Activated CD4-positive, alpha-beta memory T cell treated with anti-CD3 and anti-CD28 coated beads for 36 hours (primary cell): Measurements from ENCODE around the gene STAP2. TPM values are rescaled to one million over a fixed set of nuclear protein-coding genes. Genes with fewer than 3 reads are reported as not detected.
"Not testable (repeated sequence)": the region's sequence is repeated elsewhere in the genome, so short reads cannot be mapped to it uniquely, and the experiment has no call there.

Experiments
- CTCF ChIA-PET: fragments of 350-600 bp; sonication (Branson Sonifier 250); formaldehyde crosslinking; loops from one replicate; lab custom pipeline; 2021; ENCODE audit warnings: antibody characterized with exemption, inconsistent platforms; lab: Charles Lee
- POLR2A ChIA-PET: fragments of 350-600 bp; sonication (Branson Sonifier 250); formaldehyde crosslinking; loops from one replicate; lab custom pipeline; 2021; ENCODE audit warnings: antibody characterized with exemption; lab: Charles Lee
- DNase-seq: peaks from one replicate; pipeline ENCODE4 v3.0.0-alpha.2; 2020
- H3K27ac Mint-ChIP-seq: one replicate; pipeline ENCODE4 v1.8.0; 2021; ENCODE audit warnings: mixed read lengths
- H3K27me3 Mint-ChIP-seq: one replicate; pipeline ENCODE4 v1.8.0; 2021; ENCODE audit warnings: mixed read lengths
- H3K36me3 Mint-ChIP-seq: one replicate; pipeline ENCODE4 v1.8.0; 2021; ENCODE audit warnings: mixed read lengths
- H3K4me1 Mint-ChIP-seq: one replicate; pipeline ENCODE4 v1.8.0; 2021; ENCODE audit warnings: low read depth, mixed read lengths
- H3K4me3 Mint-ChIP-seq: one replicate; pipeline ENCODE4 v1.8.0; 2021; ENCODE audit warnings: mild to moderate bottlenecking, mixed read lengths
- H3K9me3 Mint-ChIP-seq: one replicate; pipeline ENCODE4 v1.8.0; 2021; ENCODE audit warnings: mixed read lengths
- intact Hi-C: fragments of 100-400 bp; cut with micrococcal nuclease; formaldehyde crosslinking; loops from one replicate; pipeline ENCODE4 v1.15.1; 2023
- total RNA-seq, 2 experiments: library from RNA; stranded (reverse); gene quantifications; one replicate each; pipeline ENCODE4 v1.2.3, GENCODE V29; 2021

The STAP2 gene
- total RNA-seq, 2 experiments from 2014 or later: 9.1 to 9.4 TPM

DNA sequence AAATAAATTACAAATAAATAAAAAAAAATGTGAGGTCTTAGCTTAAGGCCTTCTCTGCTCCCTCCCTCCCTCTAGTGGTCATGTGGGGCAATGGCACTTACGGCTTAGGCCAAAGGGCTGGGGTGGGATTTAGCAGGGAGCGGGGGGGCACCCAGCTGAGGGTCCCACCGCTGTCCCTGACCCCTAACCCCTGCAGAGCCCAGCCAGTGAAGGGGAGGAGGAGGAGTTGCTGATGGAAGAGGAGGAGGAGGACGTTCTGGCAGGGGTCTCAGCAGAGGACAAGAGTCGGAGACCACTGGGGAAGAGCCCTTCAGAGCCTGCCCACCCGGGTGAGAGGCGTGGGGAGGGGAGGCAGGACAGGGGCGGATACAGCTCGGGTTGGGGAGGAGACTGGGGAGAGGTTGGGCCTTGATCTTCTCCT lies 14.1 kb upstream of the STAP2 start:
- DNase-seq: peak; percentile 61
- Mint-ChIP-seq H3K4me3 (no peak overlapping the region), H3K4me1 (no peaks in the 10 kb centered on the region), H3K36me3 (peaks cover 1% of the 10 kb centered on the region), H3K9me3 (no peaks in the 10 kb centered on the region), H3K27me3 (no peaks in the 10 kb centered on the region), H3K27ac (no peak overlapping the region)
- ChIA-PET CTCF (interaction anchor here (0.6 to 4.6 kb wide), 40 partner anchors 8 to 362 kb away, joined by 3 to 93 read pairs (median 4); partner anchors contain the start of genes CHAF1A, EBI3, MPND and SH3GL1), POLR2A (interaction anchor here (2.2 kb wide), 1 partner anchor 9 kb away, joined by 16 read pairs; the partner anchor contains the start of gene MPND)
- intact Hi-C loops: loop anchor here (1.0 kb wide), 1 partner anchor 85 kb away; no protein-coding TSS in a partner anchor

DNA sequence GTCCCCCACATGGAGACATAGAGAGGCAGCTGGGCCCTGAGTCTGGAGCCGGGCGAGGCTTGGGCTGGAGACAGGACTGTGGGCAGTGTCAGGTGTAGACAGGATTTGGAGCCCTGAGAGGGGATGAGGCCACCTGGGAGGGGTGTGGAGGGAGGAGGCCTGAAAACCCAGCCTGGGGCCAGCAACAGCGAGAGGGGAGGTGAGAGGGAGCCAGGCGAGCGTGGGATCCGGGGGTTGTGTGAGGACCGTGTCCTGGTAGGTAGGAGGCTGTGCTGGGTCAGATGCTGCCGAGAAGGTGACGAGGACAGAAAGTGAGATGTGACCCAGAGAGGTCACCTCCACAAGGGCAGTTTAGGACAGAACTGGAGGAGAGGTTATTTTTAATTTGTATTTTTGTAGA lies 12.1 kb upstream of the STAP2 start:
- CTCF ChIA-PET: no interaction called here
- Mint-ChIP-seq H3K4me3 (no peak overlapping the region), H3K27me3 (no peaks in the 10 kb centered on the region), H3K36me3 (peaks cover 8% of the 10 kb centered on the region), H3K9me3 (no peaks in the 10 kb centered on the region), H3K27ac (no peak overlapping the region), H3K4me1 (no peaks in the 10 kb centered on the region)
- no peak for DNase-seq
- POLR2A ChIA-PET: no interaction called here
- intact Hi-C loops: no loop called here

DNA sequence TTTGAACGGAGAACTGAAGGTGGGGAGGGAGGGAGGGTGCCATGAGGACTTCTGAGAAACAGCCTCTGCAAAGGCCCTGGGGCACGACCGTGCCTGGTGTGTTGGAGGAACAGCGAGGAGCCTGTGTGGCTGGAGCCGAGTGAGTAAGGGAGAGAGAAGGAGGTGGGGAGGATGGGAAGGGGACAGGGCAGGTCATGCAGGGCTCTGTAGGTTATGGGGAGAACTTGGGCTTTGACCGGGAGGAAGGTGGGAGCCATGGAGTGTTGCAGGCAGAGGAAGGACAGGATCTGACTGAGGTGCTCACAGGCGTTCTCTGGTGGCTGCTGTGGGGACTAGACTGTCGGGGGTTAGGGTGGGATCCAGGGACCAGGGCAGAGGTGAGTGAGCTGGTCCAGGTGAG lies 11.5 kb upstream of the STAP2 start:
- no peaks in the 10 kb centered on the region for H3K9me3 Mint-ChIP-seq
- ChIA-PET POLR2A (no interaction called here), CTCF (no interaction called here)
- H3K27ac Mint-ChIP-seq: peak overlapping the region; percentile 38
- no peak overlapping the region for H3K4me3 Mint-ChIP-seq
- H3K4me1 Mint-ChIP-seq: peaks cover 4% of the 10 kb centered on the region
- peaks cover 8% of the 10 kb centered on the region for H3K36me3 Mint-ChIP-seq
- H3K27me3 Mint-ChIP-seq: no peaks in the 10 kb centered on the region
- intact Hi-C loops: no loop called here
- no peak for DNase-seq

DNA sequence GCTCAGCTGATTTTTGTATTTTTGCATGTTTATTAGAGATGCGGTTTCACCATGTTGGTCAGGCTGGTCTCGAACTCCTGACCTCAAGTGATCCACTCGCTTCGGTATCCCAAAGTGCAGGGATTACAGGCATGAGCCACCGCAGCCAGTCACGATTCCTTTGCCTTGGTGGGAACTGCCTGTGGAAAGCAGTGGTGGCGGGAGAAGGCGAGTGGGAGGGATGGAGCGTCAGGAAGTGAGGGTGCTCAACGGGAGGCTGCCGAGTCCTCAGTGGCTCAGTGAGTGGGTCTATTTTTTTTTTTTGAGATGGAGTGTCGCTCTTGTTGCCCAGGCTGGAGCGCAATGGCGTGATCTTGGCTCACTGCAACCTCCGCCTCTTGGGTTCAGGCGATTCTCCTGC lies 10.6 kb upstream of the STAP2 start:
- DNase-seq, H3K4me1 Mint-ChIP-seq, H3K9me3 Mint-ChIP-seq, H3K27me3 Mint-ChIP-seq, POLR2A ChIA-PET, intact Hi-C loops, CTCF ChIA-PET, H3K27ac Mint-ChIP-seq, H3K36me3 Mint-ChIP-seq, H3K4me3 Mint-ChIP-seq: not testable (repeated sequence)

DNA sequence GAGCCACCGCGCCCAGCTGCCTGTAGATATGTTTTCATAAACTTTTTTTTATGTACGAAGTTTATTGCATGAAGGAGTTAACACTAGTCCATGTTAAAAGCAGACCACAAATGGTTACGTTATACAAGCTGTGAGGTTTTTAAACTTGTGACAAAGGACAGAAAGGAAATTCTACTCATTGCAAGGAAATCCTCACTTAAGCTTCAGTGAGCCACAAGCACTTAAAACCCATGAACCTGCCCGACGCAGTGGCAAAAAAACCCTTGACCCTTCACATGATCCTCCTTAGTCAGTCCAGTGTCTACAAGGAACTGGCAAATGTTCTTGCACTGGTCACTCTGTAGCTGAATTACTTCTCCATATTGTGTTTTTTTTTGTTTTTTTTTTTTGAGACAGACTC lies 8.9 kb upstream of the STAP2 start:
- no peak for DNase-seq
- Mint-ChIP-seq H3K9me3 (no peaks in the 10 kb centered on the region), H3K36me3 (peaks cover 8% of the 10 kb centered on the region), H3K27ac (no peak overlapping the region), H3K27me3 (no peaks in the 10 kb centered on the region), H3K4me1 (peaks cover 6% of the 10 kb centered on the region), H3K4me3 (no peak overlapping the region)
- CTCF ChIA-PET: interaction anchor here (1.1 to 2.0 kb wide), 2 partner anchors 80 kb away, joined by 4 to 8 read pairs; no protein-coding TSS in a partner anchor
- POLR2A ChIA-PET: no interaction called here
- intact Hi-C loops: no loop called here

DNA sequence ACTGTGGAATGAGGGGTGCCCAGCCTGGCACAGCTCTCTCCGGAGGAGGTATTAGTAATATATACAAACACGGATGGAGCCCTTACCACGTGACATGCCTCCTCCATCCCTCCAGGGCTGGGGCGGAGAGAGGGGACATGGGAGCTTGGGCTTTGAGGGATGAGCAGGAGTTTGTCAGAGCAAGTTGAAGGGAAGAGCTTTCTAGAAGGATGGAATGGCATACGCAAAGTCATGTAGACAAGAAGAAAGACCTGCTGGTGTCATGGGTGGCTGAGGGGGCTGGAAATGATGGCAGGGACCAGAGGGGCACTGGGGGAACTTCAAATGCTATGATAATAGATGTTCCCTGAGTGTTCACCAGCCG lies 7.4 kb upstream of the STAP2 start:
- CTCF ChIA-PET: interaction anchor here (1.1 to 2.0 kb wide), 2 partner anchors 54 to 79 kb away, joined by 3 to 8 read pairs; partner anchors contain the start of gene SH3GL1
- POLR2A ChIA-PET: interaction anchor here (0.6 kb wide), 1 partner anchor 1334 kb away, joined by 3 read pairs; no protein-coding TSS in a partner anchor
- no peaks in the 10 kb centered on the region for H3K9me3 Mint-ChIP-seq
- H3K4me3 Mint-ChIP-seq: no peak overlapping the region
- H3K27ac Mint-ChIP-seq: no peak overlapping the region
- H3K36me3 Mint-ChIP-seq: peaks cover 8% of the 10 kb centered on the region
- DNase-seq: no peak
- intact Hi-C loops: no loop called here
- H3K27me3 Mint-ChIP-seq: no peaks in the 10 kb centered on the region
- H3K4me1 Mint-ChIP-seq: peaks cover 10% of the 10 kb centered on the region

DNA sequence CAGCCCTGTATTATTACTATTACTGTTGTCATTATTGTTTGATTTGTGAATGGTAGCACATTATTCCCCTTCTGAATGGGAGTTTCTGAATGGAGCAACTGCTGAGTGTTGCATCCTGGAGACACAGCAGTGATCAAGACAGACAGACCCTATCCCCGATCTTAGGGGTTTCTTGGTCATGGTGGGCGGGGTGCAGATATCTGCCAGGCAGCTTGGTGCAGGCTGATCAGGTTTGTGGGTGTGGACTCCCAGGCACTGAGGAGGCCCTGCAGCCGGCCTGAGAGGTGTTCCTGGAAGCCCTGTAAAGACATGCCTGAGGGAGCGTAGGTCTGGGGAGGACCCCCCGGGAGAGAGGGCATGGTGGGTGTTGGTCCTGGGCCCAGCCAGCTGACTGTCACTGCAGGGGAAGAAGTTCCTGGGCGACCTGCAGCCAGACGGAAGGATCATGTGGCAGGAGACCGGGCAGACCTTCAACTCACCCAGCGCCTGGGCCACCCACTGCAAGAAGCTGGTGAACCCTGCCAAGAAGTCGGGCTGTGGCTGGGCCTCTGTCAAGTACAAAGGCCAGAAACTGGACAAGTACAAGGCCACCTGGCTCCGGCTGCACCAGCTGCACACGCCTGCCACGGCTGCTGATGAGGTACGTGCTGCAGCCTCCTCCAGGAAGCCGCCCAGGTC lies 6.9 kb upstream of the STAP2 start:
- intact Hi-C loops: no loop called here
- ChIA-PET CTCF (interaction anchor here (1.1 to 2.0 kb wide), 3 partner anchors 55 to 78 kb away, joined by 3 to 8 read pairs (median 3); partner anchors contain the start of gene SH3GL1), POLR2A (no interaction called here)

DNA sequence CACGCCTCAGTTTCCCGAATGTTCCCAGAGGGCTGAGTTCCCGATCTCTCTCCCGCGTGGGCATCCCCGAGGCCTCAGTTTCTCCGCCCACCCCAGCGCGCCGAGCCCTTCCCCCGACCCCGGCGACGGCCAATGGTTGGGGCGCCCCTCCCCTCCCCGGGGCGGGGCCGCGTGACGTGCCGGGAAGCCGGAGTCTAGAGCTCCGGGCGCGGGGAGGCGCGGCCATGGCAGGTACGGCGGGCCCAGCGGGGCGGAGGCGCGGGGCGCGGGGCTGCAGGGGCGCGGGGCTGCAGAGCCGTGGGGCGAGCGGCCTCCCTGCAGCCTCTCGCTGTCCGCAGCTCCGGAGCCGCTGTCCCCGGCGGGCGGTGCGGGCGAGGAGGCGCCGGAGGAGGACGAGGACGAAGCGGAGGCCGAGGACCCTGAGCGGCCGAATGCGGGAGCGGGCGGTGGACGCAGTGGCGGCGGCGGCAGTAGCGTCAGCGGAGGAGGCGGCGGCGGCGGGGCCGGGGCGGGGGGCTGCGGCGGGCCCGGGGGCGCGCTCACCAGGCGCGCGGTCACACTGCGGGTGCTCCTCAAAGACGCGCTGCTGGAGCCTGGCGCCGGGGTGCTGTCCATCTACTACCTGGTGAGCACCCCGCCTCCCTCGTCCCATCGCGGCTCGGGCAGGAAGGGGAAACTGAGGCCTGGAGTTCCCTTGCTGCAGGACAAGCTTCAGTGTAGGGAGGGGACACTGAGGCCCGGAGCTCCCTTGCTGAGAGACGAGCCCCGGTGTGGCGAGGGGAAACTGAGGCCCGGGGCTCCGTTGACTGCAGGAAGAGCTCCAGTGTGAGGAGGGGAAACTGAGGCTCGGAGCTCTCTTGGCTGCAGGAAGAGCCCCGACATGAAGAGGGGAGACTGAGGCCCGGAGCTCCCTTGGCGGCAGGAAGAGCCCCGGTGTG lies 5.0 kb upstream of the STAP2 start, which contains the start of gene MPND:
TSS of gene MPND (plus strand) at position 193 of the 938 bp plus-strand sequence. CDS start at position 225, 32 bp downstream.
- ChIA-PET CTCF (interaction anchor here (1.0 to 3.8 kb wide), 12 partner anchors 9 to 182 kb away, joined by 3 to 46 read pairs (median 7); partner anchors contain the start of genes CHAF1A, SH3GL1 and YJU2), POLR2A (interaction anchor here (0.9 to 2.3 kb wide), 12 partner anchors 9 to 128 kb away, joined by 3 to 16 read pairs (median 4); partner anchors contain the start of genes CHAF1A, EBI3, FSD1 and HDGFL2)
- peak within 1 kb of the TSS; percentile 89 for H3K4me3 Mint-ChIP-seq

More for the DNA sequence above, 6.9 kb upstream of the STAP2 start:
- no peaks in the 10 kb centered on the region for H3K27me3 Mint-ChIP-seq
- peak overlapping the region; percentile 29 for H3K4me3 Mint-ChIP-seq
- H3K9me3 Mint-ChIP-seq: no peaks in the 10 kb centered on the region
- H3K27ac Mint-ChIP-seq: no peak overlapping the region
- H3K4me1 Mint-ChIP-seq: peaks cover 10% of the 10 kb centered on the region
- H3K36me3 Mint-ChIP-seq: peaks cover 8% of the 10 kb centered on the region
- no peak for DNase-seq

DNA sequence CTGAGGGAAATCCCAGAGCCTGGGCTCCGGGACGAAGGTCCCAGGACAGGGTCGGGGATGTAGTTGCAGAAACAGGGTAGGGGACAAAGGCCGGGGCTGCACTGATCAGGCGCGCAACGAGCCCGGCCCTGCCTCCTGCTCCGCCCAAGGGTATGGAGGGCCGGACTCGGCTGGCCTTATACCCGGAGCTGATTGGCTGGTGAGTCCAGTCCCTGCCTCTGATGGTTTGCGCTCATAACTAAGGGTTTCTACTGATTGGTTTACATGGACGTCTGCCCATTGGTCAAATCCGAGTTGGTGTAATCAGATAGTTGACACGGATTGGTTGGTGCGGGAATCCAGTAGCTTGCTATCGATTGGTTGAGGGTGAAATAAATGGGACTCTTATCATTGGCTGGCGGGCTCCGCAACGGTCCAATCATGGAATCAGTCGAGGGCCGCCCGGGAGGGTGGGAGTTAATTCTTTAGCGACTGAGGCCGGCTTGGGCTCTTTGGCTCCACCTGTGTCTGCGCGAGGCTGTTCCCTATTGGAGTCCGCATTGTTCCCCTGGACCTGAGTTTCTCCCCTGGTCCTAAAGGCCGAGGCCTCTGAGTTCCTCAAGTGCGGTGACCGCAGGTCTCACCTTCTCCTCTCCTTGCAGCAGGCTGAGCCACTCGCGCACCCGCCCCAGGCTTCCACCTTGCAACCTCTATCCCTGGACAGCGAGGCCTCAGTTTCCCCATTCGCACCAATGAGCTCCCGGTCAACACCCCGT lies 4.2 kb upstream of the STAP2 start:
- Mint-ChIP-seq H3K9me3 (no peaks in the 10 kb centered on the region), H3K4me1 (peaks cover 24% of the 10 kb centered on the region), H3K27ac (peak overlapping the region; percentile 88), H3K4me3 (peak overlapping the region; percentile 89), H3K27me3 (no peaks in the 10 kb centered on the region), H3K36me3 (peaks cover 7% of the 10 kb centered on the region)
- intact Hi-C loops: loop anchor here (1.0 to 2.0 kb wide), 5 partner anchors 14 to 128 kb away; partner anchors contain the start of genes CHAF1A and YJU2
- ChIA-PET POLR2A (interaction anchor here (0.7 to 2.3 kb wide), 10 partner anchors 9 to 129 kb away, joined by 3 to 16 read pairs (median 5); partner anchors contain the start of genes CHAF1A, FSD1, HDGFL2 and YJU2), CTCF (interaction anchor here (0.6 to 3.8 kb wide), 14 partner anchors 9 to 448 kb away, joined by 3 to 46 read pairs (median 5); partner anchors contain the start of genes CHAF1A, SH3GL1 and YJU2)
- DNase-seq: peak; percentile 96

More for the DNA sequence above, 5.0 kb upstream of the STAP2 start, which contains the start of gene MPND:
- H3K27me3 Mint-ChIP-seq: no peaks in the 10 kb centered on the region
- peaks cover 8% of the 10 kb centered on the region for H3K36me3 Mint-ChIP-seq
- H3K9me3 Mint-ChIP-seq: no peaks in the 10 kb centered on the region
- intact Hi-C loops: loop anchor here (1.0 to 2.0 kb wide), 2 partner anchors 15 to 127 kb away; no protein-coding TSS in a partner anchor
- peak within 1 kb of the TSS; percentile 88 for H3K27ac Mint-ChIP-seq
- peak; percentile 94 for DNase-seq
- H3K4me1 Mint-ChIP-seq: peaks cover 17% of the 10 kb centered on the region

DNA sequence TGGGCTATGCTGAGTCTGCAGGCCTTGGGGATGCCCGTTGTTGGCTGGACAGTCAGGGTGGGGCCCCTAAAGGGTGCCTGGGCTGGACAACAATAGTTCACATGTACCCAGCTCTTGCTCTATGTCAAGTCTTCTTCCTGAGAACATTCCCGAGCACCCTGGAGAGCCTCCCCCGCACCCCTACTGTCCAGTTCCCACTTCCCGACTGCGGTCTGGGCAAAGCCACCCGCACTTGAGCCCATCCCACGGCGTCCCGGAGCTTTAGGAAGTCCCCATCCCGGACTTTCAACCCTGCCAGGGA lies 3.6 kb upstream of the STAP2 start:
- intact Hi-C loops: loop anchor here (1.0 to 2.0 kb wide), 4 partner anchors 27 to 129 kb away; partner anchors contain the start of genes CHAF1A and YJU2
- peak overlapping the region; percentile 89 for H3K4me3 Mint-ChIP-seq
- POLR2A ChIA-PET: interaction anchor here (0.7 to 2.3 kb wide), 8 partner anchors 9 to 95 kb away, joined by 3 to 16 read pairs (median 4); partner anchors contain the start of genes CHAF1A and YJU2

More for the DNA sequence above, 3.6 kb upstream of the STAP2 start:
- peaks cover 25% of the 10 kb centered on the region for H3K4me1 Mint-ChIP-seq
- DNase-seq: no peak
- H3K27me3 Mint-ChIP-seq: no peaks in the 10 kb centered on the region
- H3K9me3 Mint-ChIP-seq: no peaks in the 10 kb centered on the region
- CTCF ChIA-PET: interaction anchor here (0.5 to 3.8 kb wide), 9 partner anchors 9 to 131 kb away, joined by 3 to 46 read pairs (median 11); partner anchors contain the start of genes CHAF1A and SH3GL1
- H3K36me3 Mint-ChIP-seq: peaks cover 6% of the 10 kb centered on the region
- H3K27ac Mint-ChIP-seq: peak overlapping the region; percentile 88
